GM19468 (cell line): Measurements from ENCODE around the gene LY86.

Experiments used
- ATAC-seq: cut with Tn5 transposase; IDR thresholded peaks from one replicate; pipeline ENCODE4 v1.9.1; 2021; ENCODE audit warnings: mild to moderate bottlenecking, moderate library complexity, moderate number of reproducible peaks; ENCODE audit not compliant: unreplicated experiment; ENCODE audit errors: extremely low read depth

The LY86 gene

GRCh38 chr6:6645261-6645917 lies 56.9 kb downstream of the LY86 start:
- no peak for ATAC-seq

DNA sequence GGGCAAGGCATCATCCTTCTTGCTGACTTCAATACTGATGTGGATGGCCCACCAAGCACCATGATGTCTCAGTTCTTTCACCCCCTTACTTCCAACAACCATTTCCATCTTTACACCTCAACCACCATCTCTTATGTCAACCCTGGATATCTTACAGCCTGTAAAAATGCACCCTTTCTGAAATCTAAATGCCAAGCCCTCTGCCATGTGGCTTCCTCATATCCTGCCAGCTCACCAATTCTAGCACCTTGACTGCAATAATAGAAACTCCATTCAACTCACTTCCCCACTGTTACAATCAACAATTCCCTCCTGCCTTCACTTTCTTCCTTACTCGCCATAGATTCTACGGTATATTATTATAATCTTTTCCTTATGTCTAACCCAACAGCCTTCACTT lies 57.9 kb downstream of the LY86 start:
- no peak for ATAC-seq

- no peak for ATAC-seq
Measured at GRCh38 chr6:6646859-6647258, 58.3 kb downstream of the LY86 start.

DNA sequence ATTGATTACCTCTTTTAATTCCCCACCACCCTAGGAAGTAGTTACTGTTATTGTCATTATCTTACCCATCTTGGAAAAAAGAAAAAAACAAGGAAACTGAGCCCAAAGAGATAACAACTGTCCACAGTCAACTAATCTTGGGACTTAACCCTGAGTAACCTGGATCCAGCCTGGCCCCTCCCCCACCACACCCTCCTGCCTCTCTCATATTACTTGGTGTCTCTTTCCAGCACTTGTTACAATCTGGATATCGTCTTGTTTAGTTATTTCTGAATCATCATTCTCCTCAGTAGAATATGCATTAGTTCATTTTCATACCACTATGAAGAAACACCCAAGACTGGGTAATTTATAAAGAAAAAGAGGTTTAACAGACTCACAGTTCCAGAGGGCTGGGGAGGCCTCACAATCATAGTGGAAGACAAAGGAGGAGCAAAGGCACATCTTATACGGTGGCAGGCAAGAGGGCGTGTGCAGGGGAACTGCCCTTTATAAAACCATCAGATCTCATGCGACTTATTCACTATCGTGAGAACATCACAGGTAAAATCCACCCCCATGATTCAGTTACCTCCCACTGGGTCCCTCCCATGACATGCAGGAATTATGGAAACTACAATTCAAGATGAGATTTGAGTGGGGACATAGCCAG lies 60.3 kb downstream of the LY86 start:
- no peak for ATAC-seq

- ATAC-seq = no peak
Measured at GRCh38 chr6:6649824-6650349, 61.4 kb downstream of the LY86 start.

- ATAC-seq = no peak
Measured at GRCh38 chr6:6650839-6651238, 62.3 kb downstream of the LY86 start.

DNA sequence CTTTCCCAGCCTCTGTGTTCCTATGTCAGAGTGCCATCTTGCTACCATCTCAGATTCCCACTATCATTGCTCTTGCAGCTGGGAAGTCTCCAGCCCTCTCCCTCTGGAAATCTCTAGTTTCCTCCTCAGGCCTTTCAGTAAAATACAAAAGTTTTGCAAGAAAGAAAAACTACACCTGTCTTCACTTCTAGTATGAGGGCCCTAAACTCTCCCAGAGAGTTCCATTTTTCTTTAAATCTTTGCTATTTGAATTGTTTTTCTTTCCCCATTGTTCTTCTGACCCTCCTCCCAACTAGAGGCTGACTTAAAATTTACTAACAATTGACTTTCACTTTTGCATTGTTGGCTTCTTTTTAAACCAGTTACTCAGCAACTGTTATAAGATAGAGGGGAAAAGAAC lies 62.8 kb downstream of the LY86 start:
- ATAC-seq = no peak

DNA sequence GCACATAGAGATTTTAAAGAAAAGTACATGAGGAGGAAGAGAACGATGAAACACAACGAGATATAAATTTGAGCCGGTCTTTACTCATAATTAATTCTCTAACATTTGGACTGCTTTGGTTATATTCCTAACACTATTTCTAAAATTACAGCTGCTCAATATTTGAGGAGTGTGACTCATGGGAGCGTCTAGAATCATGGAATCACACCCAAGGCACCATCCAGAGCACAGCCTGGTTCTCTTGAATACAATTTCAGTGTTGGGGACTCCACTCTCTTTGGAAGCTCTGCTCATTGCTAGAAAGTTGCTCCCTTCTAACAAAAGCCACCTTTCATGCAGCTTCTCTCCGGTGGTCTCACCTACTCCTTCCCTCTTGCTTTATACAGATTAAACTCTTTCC lies 64.4 kb downstream of the LY86 start:
- ATAC-seq = no peak

DNA sequence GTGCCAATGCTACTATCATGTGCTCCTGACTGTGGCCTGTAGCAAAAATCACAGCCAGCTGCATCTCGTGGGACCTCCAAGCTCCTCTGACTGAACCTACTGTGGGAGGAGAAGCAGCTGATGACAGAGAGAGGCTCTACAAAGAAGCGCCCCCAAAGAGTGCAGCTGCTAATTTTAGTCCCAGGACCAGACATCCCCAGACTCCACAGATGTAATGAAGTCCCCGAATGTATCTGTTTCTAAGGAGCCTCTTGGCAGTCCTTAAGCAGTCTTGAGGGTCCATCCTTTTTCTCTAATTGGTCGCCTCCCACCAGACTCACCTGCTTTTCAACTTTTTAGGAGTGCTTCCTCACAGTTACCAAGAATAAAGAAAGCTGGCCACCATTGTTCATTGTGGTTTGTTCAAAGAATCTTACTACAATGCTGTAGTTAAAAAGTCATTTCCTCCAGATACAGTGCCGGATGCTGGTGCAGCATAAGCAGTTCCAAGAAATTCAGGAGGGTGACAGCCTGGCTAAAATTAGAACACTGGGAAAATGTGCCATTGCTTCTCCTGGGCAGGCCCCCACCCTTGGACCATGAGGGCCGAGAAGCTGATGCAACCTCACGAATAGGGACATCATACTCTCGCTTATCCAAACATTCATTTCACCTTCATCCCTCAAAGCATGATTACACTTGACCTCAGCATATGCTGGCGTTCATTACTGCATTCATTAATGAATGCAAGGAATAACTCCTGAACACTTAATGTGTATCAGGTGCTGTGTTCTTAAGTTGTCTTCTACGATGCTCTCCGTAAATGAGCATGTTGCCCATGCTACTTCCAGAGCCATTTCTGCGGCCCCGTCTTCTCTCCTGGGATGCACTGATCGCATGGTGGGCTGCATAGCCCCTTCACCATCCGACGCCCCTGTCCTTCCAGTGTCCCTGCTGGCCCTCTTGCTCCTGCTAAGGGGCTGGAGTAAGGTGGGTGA lies 66.4 kb downstream of the LY86 start:
- no peak for ATAC-seq

DNA sequence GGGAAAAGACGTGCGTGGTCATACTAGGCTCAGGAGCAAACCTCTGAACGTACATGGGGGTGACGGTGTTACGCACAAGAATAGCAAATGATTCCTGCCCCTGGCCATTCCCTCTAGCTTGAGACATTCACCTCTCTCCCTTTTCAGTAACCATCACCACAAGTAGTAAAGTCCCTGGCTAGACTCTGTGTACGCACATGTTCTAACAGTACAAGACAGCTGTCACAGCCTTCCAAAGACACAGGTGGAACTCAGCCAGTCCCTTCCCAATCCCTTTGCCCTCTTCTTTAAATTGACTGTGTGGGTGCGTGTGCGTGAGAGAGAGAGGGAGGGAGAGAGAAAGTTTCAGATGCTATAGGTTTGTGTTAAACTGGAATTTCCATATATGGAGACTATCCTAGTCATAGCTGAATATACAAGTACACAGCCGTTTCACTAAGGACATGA lies 67.3 kb downstream of the LY86 start:
- ATAC-seq = no peak

GRCh38 chr6:6656287-6656686 lies 67.8 kb downstream of the LY86 start:
- ATAC-seq = no peak

GRCh38 chr6:6657085-6657819 lies 68.7 kb downstream of the LY86 start:
- no peak for ATAC-seq

DNA sequence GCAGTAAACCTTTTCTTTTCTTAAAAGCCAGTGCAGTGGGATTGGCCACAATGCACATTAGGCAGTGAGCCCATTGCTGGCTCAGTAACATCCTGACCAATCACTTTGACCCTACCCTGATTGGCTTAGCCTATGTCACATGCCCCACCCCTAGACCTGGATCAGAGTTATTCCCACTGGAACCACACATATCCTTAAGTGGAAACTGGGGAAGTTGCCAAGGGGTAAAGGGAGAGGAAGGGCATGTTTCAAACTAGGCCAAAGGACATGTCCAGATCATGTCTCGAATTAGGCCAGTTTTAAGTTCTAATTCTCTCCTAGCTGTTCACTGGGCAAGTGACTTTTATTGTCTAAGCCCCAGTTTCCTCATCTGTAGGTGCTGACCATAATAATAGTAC lies 69.3 kb downstream of the LY86 start:
- no peak for ATAC-seq

- ATAC-seq = no peak
Measured at GRCh38 chr6:6659600-6660327, 71.2 kb downstream of the LY86 start.

- no peak for ATAC-seq
Measured at GRCh38 chr6:6660339-6661045, 72.0 kb downstream of the LY86 start.

DNA sequence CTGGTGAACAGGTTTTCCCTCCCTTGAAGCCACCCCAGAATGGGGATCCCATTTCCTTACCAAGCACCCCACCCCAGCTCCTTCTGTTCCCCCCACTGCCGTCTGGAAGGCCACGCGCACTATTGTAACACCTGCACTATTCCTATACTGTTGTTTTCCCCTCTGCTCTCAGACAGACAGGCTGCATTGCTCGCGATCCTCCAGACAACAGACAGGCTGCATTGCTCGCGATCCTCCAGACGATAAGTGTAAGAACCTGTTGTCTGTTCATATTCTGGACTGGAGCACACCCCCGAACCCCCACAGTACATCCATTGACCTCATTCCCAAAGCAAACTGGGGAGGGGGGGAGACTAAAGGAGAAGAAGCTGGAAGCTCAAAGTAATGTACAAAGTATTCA lies 72.7 kb downstream of the LY86 start:
- no peak for ATAC-seq

- no peak for ATAC-seq
Measured at GRCh38 chr6:6661684-6662083, 73.2 kb downstream of the LY86 start.

DNA sequence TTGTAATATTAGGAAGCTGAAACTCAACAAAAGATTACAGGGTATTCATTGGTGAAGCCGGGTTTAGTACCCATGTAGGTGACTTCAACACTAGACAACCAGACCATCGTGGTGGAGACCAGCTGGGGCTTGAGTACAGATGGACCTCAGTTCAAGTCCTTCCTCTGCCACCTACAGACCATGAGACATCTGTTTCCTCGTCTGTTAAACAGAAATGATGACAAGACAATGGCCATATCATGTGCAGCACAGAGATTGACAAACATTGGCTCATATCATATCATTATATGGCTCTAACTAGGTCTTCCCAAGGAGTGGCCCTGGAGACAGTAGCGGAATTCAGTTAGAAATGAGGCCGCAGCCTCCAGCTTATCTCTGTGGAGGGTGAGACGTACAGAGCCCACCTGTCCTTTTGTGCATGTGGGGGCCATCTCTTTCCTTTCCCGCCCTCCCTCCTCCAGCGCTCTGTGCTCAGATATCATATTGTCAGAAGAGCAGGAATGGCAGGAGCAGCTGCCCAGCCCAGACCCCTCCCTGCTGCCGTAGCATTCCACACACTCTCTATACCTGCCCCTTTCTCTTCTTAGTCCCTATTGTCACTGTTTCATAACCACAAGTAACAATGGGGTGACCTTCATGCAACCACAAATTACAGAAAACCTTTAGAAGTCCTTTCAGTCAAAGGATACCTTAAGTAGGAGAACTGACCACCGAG lies 75.1 kb downstream of the LY86 start:
- no peak for ATAC-seq
